HG03196 (cell line): ENCODE data around the gene GIMD1.
A peak's percentile ranks its signal among the peaks of the same experiment; 100 is the strongest.
"Not testable (repeated sequence)": the region's sequence is repeated elsewhere in the genome, so short reads cannot be mapped to it uniquely, and the experiment has no call there.

Experiments used
- ATAC-seq: cut with Tn5 transposase; IDR thresholded peaks from one replicate; pipeline ENCODE4 v1.9.1; 2021; ENCODE audit not compliant: unreplicated experiment

GIMD1 gene

GRCh38 chr4:106353786-106354185 lies 14.8 kb downstream of the GIMD1 start:
- ATAC-seq, result no peak

DNA sequence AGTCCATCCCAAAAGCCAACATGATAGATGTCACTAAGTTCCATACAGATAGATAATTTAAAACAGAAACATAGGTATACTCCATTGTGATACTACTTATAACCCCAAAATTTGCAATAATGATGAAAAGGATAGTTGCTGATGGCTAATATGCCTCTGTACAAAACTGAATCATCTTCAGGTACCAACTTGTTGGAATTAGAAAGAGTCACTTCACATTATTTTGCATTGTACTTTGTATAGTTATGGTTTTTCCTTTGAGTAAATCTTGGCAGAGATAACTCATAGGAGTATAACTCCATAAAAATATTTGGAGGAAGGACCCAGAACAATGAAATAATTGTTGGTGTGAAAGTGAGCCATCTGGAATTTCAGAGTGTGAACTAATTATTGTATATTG lies 17.6 kb downstream of the GIMD1 start:
- no peak for ATAC-seq

DNA sequence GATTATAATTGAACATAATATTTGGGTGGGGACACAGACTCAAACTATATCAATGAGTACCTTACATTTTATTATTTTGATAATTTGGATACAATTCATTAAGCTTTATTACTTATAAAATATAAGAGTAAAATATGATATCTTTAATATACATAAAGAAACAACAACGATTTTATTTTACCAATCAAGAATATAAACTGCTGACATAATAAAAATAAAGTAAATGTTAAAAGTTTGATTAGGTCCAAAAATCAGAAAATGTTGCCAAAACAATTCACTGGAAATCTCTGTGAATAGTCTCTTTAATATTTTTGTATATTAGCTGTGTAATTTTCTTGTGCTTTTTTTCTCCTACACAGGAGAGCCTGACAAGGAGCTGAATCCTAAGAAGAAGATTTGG lies 21.4 kb downstream of the GIMD1 start:
- ATAC-seq, result no peak

- ATAC-seq, result no peak
Observed at GRCh38 chr4:106344647-106344970, 24.0 kb downstream of the GIMD1 start.

DNA sequence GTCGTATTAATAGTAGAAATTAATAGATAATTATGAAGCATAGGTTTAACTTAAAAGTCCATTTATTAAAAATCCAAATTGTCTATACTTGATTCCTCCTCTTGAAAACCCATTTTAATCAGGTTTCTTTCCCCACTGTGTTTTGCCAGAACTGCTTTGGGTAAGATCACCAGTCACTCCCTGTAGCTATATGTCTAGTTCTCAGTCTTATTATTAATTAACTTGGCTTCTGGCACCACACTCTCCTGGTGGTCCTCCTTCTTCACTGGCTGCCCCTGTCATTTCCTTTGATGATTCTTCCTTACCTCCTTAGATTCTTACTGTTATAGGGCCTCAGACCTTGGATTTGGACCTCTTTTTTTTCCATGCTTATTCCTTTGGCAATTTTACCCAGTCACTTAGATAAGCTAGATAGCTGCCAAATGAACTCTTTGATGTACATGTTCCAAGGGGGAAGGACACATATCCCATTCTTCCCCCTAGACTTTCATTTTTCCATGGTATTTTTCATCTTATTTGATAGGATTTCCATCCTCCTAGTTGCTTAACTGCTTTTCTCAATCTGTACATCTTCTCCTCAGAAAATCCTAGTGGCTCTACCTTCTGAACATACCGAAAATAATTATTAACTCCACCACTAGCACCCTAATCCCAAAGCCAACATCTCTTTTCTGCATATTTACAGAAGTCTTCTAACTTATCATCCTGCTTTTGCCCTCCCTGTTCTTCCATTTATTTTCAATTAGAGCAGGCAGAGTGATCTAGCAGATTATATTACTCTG lies 24.5 kb downstream of the GIMD1 start:
- ATAC-seq, result no peak

DNA sequence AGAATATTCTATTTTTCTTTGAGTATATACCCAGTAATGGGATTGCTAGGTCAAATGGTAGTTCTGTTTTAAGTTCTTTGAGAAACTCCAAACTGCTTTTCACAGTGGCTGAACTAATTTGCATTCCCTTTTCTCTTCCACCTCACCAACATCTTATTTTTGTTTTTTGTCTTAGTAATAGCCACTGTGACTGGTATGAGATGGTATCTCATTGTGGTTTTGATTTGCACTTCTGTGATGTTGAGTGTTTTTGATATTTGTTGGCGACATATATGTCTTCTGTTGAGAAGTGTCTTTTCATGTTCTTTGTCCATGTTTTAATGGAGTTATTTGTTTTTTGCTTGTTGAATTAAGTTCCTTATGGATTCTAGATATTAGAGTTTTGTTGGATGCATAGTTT lies 27.8 kb downstream of the GIMD1 start:
- ATAC-seq, result no peak

GRCh38 chr4:106339431-106339830 lies 29.1 kb downstream of the GIMD1 start:
- ATAC-seq, result no peak

DNA sequence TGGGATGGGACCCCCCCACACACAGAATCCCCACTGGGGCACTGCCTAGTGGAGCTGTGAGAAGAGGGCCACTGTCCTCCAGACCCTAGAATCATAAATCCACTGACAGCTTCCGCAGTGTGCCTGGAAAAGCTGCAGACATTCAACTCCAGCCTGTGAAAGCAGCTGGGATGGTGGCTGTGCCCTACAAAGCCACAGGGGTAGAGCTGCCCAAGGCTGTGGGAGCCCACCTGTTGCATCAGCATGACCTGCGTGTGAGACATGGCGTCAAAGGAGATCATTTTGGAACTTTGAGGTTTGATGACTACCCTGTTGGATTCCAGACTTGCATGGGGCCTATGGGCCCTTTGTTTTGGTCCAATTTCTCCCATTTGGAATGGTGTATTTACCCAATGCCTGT lies 29.9 kb downstream of the GIMD1 start:
- ATAC-seq, result no peak

DNA sequence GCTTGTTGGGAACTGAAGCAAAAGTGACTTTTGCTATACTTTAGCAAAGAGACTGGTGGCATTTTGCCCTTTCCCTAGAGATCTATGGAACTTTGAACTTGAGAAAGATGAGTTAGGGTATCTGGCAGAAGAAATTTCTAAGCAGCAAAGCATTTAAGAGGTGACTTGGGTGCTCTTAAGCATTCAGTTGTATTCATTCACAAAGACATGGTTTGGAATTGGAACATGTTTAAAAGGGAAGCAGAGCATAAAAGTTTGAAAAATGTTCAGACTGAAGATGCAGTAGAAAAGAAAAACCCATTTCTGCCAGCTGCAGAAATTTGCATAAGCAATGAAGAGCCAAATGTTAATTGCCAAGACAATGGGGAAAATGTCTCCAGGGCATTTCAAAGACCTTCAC lies 30.7 kb downstream of the GIMD1 start:
- no peak for ATAC-seq

GRCh38 chr4:106336618-106337017 lies 32.0 kb downstream of the GIMD1 start:
- no peak for ATAC-seq

DNA sequence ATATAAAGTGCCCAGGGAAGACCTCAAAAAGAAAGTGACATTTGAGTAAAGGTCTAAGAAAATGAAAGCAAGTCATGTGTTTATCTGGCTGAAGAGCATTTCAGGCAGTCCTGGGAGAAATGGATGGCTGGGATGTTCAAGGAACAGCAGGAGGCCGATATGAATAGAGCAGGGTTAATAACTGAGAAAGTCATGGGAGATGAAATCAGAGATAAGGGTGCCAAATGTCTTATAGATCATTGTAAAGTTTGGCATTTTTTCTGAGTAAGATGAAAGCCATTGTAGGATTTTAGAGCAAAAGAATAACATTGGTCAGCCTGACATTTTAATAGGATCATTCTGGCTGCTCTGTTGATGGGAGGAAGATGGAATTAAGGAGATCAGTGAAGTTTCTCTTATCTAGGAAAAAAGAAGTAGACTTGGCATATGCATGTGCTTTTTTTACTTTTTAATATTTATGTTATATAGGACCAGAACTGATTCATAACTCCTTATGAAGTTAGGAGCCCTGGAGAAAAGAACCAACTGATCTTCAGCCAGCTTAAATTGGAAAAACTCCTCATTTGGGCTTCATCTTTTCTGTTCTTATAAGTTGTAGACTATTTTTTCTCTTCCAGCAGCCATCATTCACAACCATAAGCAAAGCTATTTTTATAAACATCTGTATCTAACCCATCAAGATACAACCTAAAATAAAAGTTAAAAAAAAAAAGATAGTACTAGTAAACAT lies 33.7 kb downstream of the GIMD1 start:
- no peak for ATAC-seq

DNA sequence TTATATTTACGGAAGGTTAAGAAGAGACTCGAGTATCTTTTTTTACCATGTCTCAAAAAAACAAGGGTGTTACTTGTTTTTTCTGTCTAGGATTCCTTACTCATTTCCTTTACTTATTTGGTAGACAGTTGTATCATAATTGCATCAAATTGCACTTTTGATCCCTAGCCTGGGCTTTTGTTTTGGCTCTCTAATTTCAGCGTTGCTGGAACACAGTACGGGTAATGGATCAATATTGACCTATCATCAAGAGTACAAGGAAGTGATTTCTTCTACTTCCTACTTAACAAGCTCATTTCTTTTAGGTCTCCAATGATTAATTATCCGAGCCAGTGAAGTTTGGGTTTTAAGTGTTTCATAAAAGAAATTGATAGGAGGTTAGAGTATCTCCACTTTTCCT lies 35.4 kb downstream of the GIMD1 start:
- ATAC-seq, result no peak

DNA sequence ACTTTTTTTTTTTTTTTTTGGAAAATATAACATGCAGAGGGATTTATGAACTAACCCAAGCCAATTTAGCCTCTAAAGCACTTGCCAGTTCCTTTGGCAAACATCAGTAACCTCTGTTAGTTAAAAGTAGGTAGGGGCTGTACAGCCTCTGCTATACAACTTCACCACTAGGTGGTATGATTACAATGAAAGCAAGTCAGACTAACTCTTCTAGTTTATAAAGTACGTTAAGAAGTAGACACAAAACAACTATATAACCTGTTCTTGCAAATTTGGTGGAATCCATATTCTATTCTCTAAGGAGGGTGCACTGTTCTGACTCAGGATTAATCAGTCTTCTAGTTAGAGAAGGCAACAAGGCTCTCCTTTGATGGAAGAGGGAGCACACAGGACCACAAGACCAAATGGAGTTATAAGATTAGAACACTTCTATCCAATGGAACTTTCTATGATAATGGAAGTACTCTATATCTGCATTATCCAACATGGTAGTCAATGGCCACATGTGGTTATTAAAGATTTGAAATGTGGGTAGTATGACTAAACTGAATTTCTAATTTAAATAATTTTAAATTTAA lies 39.4 kb downstream of the GIMD1 start:
- ATAC-seq, result peak; percentile 77

DNA sequence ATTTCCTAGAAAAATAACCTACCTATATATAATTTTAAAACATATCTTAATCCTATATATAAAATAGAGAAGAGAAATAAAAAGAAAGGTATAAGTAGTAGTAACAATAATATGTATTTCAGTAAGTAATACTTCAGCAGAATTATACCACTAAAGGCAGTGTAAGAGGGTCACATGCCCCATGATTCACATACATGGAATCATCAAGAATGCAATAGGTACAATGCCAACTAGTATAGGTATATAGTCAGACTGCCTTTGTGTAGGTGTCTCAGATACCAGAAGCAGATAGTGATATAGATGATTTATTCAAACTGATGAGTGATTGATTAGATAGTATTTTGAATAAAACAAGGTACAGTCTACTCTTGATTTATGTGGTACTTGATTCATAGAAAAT lies 42.8 kb downstream of the GIMD1 start:
- no peak for ATAC-seq

DNA sequence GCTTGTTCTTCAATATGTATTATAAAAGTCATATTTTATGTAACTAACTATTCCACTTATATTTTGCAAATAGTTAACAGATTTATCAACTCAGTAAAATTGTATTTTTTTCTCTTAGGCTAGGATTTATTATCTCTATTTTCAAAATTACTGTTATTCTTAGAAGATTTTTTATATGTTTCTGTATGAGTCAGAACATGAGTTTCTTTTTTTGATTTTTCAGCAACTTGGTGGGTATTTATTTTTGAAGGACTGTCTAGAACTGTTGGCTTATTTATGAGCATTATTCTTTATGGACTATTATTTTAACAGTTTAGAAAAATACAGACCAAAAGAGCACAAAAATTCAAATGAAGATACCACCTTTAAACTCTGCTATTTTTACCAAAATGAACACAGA lies 45.5 kb downstream of the GIMD1 start:
- ATAC-seq, result no peak

GRCh38 chr4:106321814-106322213 lies 46.8 kb downstream of the GIMD1 start:
- not testable (repeated sequence) for ATAC-seq

DNA sequence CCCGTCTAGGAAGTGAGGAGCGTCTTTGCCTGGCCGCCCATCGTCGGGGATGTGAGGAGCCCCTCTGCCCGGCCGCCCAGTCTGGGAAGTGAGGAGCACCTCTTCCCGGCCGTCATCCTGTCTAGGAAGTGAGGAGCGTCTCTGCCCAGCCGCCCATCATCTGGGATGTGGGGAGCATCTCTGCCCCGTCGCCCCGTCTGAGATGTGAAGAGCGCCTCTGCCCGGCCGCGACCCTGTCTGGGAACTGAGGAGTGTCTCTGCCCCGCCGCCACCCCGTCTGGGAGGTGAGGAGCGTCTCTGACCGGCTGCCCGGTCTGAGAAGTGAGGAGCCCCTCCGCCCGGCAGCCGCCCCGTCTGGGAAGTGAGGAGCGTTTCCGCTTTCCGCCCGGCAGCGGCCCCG lies 47.4 kb downstream of the GIMD1 start:
- not testable (repeated sequence) for ATAC-seq

DNA sequence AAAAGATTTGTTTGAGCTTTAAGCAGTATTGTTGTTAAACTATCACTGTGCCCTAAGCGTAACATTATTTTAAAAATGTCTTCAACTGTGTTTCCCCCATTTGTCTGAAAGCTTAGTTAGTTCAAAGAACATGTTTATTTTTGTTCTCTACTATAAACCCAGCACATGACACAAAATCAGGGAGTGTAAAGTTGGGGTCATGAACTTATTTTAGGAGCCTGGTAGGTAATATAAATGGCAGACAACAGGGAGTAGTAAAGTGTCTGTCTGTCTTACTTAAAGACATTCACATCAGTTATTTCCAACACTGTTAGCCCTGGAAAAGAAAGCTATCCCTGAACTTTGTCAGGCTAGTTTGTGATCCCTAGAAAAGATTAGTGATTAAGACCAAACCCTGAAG lies 48.3 kb downstream of the GIMD1 start:
- no peak for ATAC-seq

- no peak for ATAC-seq
Observed at GRCh38 chr4:106318511-106318910, 50.1 kb downstream of the GIMD1 start.

DNA sequence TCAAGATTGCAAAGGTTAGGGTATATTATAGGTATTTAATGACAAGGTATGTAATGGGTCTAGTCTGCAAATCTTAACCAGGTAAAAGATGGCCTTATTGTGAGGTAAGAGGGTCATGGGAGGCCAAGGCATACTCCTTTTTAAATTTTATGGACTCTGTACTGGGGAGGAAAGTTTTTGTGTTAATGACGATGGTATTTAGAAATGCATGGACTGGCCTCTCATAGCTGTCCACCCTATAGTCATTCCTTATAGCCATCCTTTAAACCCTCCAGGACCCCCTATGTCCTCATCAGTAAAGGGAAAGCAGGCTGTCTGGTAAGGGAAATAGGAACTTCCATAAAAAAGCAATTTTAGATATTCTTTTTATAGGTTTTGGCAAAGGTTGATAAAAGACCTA lies 50.8 kb downstream of the GIMD1 start:
- ATAC-seq, result no peak

DNA sequence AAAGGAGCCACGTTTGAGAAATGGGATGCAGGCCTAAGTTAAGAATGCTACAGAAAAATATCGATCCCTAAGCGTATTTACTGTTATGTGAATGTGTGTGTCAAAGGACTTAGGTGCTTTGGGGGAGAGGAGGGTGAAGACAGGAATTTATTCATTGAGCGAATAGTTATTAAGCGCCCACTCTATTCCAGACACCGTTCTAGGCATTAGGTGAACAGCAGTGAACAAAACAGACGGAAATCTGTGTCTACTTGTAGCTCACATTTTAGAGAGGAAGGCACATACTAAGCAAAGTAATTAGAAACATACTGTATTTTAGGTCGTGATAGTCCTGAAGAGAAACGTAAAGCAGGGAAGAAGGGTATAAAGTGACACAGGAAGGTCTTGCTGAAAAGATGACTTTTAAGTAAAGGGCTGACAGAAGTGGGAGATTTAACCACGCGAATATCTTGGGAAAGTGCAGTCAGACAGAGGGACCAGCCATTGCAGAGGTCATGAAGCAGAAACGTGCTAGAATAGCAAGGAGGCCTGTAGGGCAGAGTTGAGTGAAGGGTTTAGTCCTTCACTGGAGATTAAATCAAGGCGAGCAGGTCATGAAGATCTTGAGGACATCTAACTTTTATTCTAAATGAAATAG lies 51.7 kb downstream of the GIMD1 start:
- ATAC-seq, result no peak
